Measurements from ENCODE around the gene PSG11.
"Not testable (repeated sequence)": the region's sequence is repeated elsewhere in the genome, so short reads cannot be mapped to it uniquely, and the experiment has no call there.

PSG11 gene

DNA sequence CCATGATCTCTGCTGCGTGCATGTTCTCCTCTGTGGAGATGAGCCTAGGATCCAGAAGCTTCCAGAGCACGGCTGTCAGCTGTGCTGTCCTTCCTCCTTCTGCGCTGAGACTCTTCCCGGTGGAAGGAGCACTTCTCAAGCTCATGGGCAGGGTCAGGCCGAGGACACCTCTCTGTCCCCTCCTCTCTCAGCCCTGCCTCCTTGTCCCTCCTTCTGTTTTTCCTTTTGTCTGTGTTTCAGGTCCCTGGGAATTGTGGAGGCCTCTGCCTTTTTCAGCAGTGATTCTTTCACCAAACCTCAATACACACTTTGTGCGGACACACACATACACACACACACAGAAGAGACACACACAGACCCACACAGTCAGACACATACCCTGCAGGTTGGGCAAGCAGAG is at the start of gene PSG11:
Gene PSG11 (minus strand): TSS at position 101 of the 400 bp plus-strand sequence. CDS start 97 bp downstream, at position 4.
- POLR2A ChIA-PET; CTCF ChIA-PET; DNase-seq (ENCODE audit: extremely low spot score): not testable (repeated sequence)

DNA sequence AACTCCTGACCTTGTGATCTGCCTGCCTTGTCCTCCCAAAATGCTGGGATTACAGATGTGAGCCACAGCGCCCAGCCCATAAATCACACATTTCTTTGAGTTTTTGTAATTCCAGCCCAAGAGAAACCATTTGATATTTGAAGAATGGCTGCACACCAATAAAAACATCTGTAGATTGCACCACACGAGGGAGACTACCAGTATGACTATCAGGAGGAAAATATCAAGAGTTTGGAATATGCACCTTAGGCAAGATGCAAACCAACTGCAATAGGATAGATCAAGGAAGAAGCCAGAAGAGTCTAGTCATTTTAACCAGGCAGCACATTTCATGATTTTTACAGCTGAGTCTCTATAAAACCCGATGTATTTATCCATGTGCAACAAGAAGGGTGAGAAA is 36.1 kb upstream of the PSG11 start:
- CTCF ChIA-PET; POLR2A ChIA-PET; DNase-seq (ENCODE audit: extremely low spot score): not testable (repeated sequence)

DNA sequence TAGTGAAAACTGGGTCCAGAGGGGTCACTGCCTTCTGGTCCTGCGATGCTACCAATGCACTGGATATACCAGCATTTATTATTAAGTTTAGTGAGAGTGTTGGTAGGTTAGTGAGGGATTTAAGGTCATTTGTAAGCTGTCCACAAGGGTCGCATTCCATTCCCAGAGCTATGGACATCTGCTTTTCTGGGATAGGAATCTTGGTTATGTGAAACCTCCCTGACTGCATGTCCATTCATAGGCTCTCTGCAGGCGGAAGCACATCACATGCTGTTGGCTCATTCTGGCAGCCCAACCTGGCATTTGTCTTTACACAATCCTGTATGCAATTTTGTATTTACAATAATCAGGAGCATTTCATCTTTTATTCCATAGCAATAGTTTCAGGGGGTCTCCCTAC is 35.1 kb upstream of the PSG11 start:
- POLR2A ChIA-PET; CTCF ChIA-PET; DNase-seq (ENCODE audit: extremely low spot score): not testable (repeated sequence)

DNA sequence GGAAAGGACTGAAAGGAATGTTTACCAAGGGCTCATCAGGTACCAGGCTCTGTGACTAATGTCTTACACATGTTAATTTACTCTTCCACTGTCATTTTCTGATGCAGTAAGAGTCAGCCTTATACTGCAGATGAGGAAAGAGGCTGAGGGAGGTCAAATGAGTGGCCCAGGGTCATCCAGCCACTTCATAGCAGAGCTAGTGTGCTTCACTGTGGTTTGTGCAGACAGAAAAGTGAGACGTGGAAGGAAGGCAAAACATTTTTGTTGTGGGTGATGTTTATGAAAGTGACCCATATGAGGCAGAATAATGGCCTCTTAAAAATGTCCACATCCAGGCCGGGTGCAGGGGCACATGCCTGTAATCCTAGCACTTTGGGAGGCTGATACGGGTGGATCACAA is 34.0 kb upstream of the PSG11 start:
- DNase-seq (ENCODE audit: extremely low spot score); CTCF ChIA-PET; POLR2A ChIA-PET: not testable (repeated sequence)

DNA sequence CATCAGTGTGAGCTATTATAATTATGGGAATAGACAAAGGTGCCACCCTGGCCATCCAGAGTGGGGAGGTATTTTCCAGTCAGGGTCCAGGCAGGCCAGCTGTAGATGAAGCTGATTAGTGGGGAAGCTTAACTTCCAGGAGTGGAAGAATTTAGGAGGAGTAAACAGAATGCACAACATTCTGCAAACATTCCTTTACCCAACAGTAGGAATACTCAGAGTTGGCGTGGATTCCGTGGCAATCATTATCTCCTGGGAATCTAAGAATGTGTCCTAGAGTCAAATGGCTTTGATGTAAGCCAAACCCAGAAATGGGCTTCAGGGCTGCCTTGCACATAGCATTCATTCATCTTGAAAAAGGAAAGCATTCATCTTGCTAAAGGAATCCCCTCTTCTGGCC is 33.2 kb upstream of the PSG11 start:
- DNase-seq (ENCODE audit: extremely low spot score); POLR2A ChIA-PET; CTCF ChIA-PET: not testable (repeated sequence)

DNA sequence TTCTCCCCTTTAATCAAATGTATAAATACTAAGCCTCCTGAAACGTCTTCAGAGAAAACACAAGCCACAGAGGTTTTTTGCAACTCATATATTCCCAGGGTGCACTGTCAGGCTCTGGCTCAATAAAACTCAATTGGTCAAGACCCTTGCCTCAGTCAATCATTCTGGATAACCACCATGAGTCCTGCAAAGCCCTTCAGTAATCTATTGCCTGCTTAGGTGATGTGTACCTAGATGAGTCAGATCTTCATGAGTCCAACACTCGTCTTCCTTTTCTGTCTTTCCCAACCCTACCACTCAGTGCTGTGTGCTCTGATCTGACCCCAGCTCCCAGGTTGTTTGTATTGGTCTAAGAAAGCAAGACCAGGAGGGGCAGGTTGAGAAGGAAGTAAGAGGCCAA is 32.2 kb upstream of the PSG11 start:
- DNase-seq (ENCODE audit: extremely low spot score); POLR2A ChIA-PET; CTCF ChIA-PET: not testable (repeated sequence)

DNA sequence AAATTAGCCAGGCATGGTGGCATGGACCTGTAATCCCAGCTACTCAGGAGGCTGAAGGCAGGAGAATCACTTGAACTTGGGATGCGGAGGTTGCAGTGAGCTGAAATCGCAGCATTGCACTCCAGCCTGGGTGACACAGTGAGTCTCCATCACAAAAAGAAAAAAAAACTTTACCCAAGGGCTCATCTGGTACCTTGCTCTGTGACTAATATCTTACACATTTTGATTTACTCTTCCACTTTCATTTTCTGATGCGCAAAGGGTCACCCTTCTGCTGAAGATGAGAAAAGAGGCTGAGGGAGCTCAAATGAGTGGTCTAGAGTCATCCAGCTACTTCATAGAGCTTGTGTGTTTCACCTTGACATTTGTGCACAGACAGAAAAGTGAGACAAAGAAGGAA is 21.7 kb upstream of the PSG11 start:
- CTCF ChIA-PET; POLR2A ChIA-PET; DNase-seq (ENCODE audit: extremely low spot score): not testable (repeated sequence)

DNA sequence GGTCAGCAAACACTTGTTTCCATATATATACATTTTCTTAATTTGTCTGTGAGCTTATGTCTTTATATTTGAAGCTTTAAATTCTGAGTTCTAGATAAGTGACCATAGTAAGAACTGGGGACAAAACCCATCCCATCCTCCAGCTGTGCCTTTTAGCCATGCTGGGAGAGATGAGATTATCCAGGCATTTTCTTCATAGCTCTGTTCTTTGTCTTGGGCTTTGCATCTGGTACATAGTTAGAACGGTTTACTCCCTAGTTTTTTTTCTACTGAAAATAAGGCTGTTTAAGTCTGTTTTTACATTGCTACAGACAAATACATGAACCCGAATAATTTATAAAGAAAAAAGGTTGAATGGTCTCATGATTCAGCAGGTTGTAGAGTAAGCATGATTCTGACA is 20.3 kb upstream of the PSG11 start:
- DNase-seq (ENCODE audit: extremely low spot score); CTCF ChIA-PET; POLR2A ChIA-PET: not testable (repeated sequence)

DNA sequence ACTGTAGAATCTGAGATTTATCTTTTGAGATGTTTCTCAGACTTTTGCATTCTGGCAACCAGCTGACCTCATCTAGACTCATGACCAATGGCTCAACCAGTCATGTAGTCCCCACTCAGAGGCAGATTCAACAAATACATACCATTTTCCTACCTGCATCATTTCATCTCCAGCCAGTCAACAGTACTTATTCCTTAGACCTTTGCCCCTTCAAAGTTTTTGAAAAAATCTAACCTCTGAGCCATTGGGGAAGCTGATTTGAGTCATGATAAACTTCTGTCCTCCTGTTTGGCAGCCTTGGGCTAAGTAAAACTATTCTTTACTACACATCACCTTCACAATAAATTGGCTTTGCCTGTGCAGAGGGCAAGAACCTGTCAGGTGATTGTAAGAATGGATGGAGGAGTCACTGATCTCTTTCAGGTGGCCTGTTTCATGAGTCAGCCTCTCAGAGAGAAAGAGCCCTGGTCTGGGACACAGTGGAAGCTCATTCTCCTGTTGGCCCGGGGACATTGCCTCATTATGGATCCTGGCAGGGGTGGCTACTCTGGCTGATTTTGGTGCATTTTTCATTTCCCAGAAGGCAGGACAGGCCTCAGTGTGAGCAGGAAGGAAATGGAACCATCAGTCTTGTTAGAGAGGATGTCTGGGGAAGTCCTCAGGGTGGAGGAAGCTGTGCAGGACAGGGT is 17.4 kb upstream of the PSG11 start:
- DNase-seq (ENCODE audit: extremely low spot score); CTCF ChIA-PET; POLR2A ChIA-PET: not testable (repeated sequence)

DNA sequence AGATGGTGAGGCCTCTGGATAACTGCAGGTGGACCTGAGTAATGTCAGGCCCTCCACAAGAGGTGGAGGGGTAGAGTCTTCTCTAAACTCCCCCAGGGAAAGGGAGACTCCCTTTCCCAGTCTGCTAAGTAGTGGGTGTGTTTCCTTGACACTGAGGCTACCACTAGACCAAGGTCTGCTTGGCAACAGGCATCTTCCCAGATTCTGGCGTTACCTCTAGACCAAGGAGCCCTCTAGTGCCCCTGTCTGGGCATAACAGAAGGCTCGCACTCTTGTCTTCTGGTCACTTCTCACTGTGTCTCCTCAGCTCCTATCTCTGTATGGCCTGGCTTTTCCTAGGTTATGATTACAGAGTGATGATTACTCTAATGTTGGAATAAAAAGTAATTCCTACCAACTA is 5.4 kb upstream of the PSG11 start:
- POLR2A ChIA-PET; CTCF ChIA-PET; DNase-seq (ENCODE audit: extremely low spot score): not testable (repeated sequence)

DNA sequence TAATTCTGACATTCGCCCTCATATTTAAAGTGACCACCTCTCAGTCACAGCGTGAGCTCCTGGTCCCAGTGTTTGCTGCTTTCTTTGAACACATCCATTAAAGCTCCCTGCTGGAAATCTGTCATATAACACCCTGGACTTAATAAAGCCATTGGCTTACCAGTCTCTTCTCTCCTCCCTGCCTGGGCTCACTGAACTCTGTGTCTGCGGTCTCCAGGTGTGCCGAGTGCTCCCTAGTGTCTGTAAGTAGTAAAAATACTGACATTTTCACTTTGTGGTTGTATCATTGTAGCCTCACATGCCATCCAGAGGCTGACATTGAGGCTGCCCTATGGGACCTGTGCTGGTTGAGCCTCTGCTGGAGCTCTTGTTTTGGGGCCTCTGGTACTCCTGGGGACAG is 2.6 kb upstream of the PSG11 start:
- TF ChIP-seq SUZ12 (IDR thresholded peaks at IDR 0.05) (no peak), FOXA1 (IDR thresholded peaks at IDR 0.05) (no peak), BHLHE40 (IDR thresholded peaks at IDR 0.05; ENCODE audit: borderline replicate concordance) (no peak), HDGF (IDR thresholded peaks at IDR 0.05; ENCODE audit: borderline replicate concordance) (no peak), FOXK2 (IDR thresholded peaks at IDR 0.05) (no peak), TARDBP (IDR thresholded peaks at IDR 0.05) (no peak)
- no peak for DNase-seq (ENCODE audit: extremely low spot score)
- ChIA-PET CTCF (interaction anchor here (1.4 kb wide), 1 partner anchor 323 kb away, joined by 3 read pairs; no protein-coding TSS in a partner anchor), POLR2A (no interaction called here)

DNA sequence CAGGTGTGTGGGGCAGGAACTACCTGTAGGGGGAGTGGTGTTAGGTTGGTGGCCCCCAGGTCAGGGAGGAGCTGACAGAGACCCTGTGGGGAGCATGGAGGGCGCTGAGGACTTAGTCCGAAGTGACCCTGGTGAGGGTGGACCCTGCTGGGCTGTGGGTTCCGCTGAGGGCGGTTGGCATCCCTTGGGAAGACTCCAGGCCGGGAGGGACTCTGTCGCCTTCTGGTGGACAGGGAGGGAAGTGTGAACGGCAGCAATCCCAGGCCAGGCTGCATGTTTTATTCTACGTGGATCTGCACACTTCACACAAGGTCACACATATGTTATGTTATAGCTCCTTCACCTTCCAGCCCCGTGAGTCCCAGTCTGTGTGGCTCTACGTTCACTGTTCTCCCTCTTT is 1.7 kb upstream of the PSG11 start:
- CTCF ChIA-PET: interaction anchor here (1.1 kb wide), 1 partner anchor 9 kb away, joined by 3 read pairs; no protein-coding TSS in a partner anchor
- POLR2A ChIA-PET: not testable (repeated sequence)
- peak; percentile 49 for DNase-seq (ENCODE audit: extremely low spot score)

DNA sequence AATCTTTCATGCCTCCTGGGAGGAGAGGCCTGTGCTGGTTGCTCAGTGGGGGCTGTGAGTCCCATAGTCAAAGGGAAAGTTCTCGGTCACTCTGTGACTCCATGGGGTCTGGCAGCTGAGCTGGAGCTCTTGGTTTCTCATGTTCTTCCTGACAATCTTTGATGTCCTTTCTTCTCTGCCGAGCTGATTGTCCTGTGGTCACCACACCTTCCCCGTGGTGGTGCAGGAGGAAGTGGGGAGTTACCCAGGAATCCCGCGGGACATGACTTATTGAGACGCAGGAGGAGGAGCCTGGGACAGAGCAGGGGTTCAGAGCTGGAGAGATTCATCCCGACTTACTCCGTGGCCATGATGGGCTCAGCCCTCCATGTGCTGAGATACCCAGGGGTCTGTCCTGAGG is 792 bp upstream of the PSG11 start:
- DNase-seq (ENCODE audit: extremely low spot score); POLR2A ChIA-PET: not testable (repeated sequence)
- CTCF ChIA-PET: interaction anchor here (1.1 kb wide), 1 partner anchor 9 kb away, joined by 3 read pairs; no protein-coding TSS in a partner anchor

DNA sequence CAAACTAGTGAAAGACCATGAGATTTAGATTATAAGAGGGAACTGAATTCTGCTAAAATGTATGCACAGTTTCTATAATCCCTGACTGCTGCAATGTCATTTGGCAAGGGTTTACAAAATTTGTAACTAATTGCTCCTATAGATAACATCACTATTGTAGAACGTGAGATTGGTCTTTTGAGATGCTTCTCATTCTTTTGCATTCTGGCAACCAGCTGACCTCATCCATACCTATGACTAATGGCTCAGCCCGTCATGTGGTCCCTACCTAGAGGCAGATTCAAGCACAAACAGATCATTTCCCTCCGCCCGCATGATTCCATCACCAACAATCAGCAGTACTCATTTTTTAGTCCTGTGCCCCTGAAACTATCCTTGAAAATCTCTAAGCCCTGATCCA is 4.2 kb downstream of the PSG11 start:
- DNase-seq (ENCODE audit: extremely low spot score); POLR2A ChIA-PET; CTCF ChIA-PET: not testable (repeated sequence)

DNA sequence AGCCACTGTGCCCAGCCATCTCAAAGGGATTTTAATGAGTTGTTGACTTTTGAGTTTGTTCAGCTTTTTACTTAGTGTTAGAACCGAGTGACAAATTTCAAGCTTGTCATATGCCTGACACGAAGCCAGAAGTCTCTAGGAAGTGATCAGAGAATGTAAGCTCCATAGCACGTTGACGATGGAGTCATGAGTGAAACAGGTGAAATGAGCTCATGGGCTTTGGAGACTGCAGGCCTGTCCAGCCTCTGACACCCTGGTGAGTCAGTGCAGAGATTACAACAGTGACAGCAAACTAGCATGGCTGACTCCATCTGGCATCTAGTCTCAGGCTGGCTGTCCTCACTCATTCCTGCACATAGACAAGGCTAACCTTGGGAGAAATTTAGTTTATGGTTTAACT is 4.6 kb downstream of the PSG11 start:
- CTCF ChIA-PET: interaction anchor here (0.5 kb wide), 1 partner anchor 583 kb away, joined by 3 read pairs; no protein-coding TSS in a partner anchor
- POLR2A ChIA-PET; DNase-seq (ENCODE audit: extremely low spot score): not testable (repeated sequence)

DNA sequence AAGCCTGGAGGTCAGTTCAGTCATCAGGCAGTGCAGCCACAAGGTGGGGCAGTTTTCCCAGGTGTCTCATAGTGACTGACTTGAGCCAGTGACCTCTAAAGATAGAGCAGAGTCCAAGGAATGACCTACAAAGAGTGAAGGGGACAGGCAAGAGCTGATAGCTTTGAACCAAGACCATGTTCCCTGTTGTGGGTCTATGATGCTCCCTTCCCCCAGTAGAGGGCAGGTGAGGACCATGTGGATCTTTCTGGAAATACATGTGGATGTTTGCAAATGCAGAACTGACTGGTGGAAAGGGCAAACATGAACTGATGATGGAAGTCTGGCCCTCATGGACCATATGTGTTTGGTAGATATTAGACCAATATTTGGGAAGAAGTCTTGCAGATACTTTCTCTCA is 6.7 kb downstream of the PSG11 start:
- POLR2A ChIA-PET; CTCF ChIA-PET; DNase-seq (ENCODE audit: extremely low spot score): not testable (repeated sequence)

DNA sequence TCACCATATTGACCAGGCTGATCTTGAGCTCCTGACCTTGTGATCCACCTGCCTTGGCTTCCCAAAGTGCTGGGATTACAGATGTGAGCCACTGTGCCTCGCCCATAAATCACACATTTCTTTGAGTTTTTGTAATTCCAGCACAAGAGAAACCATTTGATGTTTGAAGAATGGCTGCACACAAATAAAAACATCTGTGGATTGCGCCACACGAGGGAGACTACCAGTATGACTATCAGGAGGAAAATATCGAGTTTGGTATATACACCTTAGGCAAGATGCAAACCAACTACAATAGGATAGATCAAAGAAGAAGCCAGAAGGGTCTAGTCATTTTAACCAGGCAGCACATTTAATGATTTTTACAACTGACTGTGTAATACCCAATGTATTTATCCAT is 20.4 kb downstream of the PSG11 start:
- POLR2A ChIA-PET; DNase-seq (ENCODE audit: extremely low spot score); CTCF ChIA-PET: not testable (repeated sequence)

DNA sequence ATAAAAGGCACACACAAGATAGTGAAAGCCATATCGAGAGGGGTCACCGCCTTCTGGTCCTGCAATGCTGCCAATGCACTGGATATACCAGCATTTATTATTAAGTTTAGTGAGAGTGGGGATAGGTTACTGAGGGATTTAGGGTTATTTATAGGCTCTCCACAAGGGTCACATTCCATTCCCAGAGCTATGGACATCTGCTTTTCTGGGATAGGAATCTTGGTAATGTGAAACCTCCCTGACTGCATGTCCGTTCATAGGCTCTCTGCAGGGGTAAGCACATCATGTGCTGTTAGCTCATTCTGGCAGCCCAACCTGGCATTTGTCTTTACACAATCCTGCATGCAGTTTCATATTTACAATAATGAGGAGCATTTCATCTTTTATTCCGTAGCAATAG is 21.4 kb downstream of the PSG11 start:
- CTCF ChIA-PET; DNase-seq (ENCODE audit: extremely low spot score): not testable (repeated sequence)

DNA sequence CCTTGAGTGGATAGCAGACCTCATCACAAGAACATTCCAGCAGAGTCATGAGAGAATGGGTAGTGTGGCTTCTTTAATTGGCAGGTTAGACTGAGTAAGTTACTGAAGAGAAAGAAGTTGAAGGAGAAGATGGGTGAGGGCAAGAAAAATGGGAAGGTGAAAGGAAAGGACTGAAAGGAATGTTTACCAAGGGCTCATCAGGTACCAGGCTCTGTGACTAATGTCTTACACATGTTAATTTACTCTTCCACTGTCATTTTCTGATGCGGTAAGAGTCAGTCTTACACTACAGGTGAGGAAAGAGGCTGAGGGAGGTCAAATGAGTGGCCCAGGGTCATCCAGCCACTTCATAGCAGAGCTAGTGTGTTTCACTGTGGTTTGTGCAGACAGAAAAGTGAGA is 22.6 kb downstream of the PSG11 start:
- POLR2A ChIA-PET; CTCF ChIA-PET; DNase-seq (ENCODE audit: extremely low spot score): not testable (repeated sequence)

More for the DNA sequence above, 21.4 kb downstream of the PSG11 start:
- POLR2A ChIA-PET: not testable (repeated sequence)

All from HEK293T (cell line).